ENCODE data around the gene RIN3. TPM values are rescaled to one million over a fixed set of nuclear protein-coding genes. Genes with fewer than 3 reads are reported as not detected.

Gene RIN3
- polyA plus RNA-seq, 1 donor, result 15.6 TPM

GRCh38 chr14:92472860-92473259 is 40.7 kb upstream of the RIN3 start:
- Histone ChIP-seq H3K27ac (ENCODE audit: low read length) (no peak overlapping the region), H3K4me1 (ENCODE audit: control insufficient read depth, insufficient read depth, low read length) (no peaks in the 10 kb centered on the region), H3K36me3 (ENCODE audit: control insufficient read depth, insufficient read depth, low read length) (no peaks in the 10 kb centered on the region), H3K4me3 (ENCODE audit: low read length) (no peak overlapping the region), H3K27me3 (ENCODE audit: control insufficient read depth, insufficient read depth, low read length) (no peaks in the 10 kb centered on the region), H3K9me3 (ENCODE audit: control insufficient read depth, low read depth, low read length) (no peaks in the 10 kb centered on the region)
- DNase-seq, result no peak
- no CpG with 5 or more reads among the region's 1 CpG for WGBS (ENCODE audit: insufficient coverage, low lambda C conversion rate)

- H3K9me3 ChIP-seq (ENCODE audit: control insufficient read depth, low read depth, low read length), result no peaks in the 10 kb centered on the region
- WGBS (ENCODE audit: insufficient coverage, low lambda C conversion rate), result 80% methylated on average over 1 of the region's 9 CpGs
- no peaks in the 10 kb centered on the region for H3K4me1 ChIP-seq (ENCODE audit: control insufficient read depth, insufficient read depth, low read length)
- H3K27ac ChIP-seq (ENCODE audit: low read length), result no peak overlapping the region
- DNase-seq, result no peak
- H3K27me3 ChIP-seq (ENCODE audit: control insufficient read depth, insufficient read depth, low read length), result no peaks in the 10 kb centered on the region
- H3K36me3 ChIP-seq (ENCODE audit: control insufficient read depth, insufficient read depth, low read length), result no peaks in the 10 kb centered on the region
- no peak overlapping the region for H3K4me3 ChIP-seq (ENCODE audit: low read length)
Observed at GRCh38 chr14:92473261-92473968, 40.2 kb upstream of the RIN3 start.

GRCh38 chr14:92473969-92474535 is 39.5 kb upstream of the RIN3 start:
- H3K4me1 ChIP-seq (ENCODE audit: control insufficient read depth, insufficient read depth, low read length), result no peaks in the 10 kb centered on the region
- no peak overlapping the region for H3K27ac ChIP-seq (ENCODE audit: low read length)
- DNase-seq, result no peak

GRCh38 chr14:92475037-92475436 is 38.5 kb upstream of the RIN3 start:
- Histone ChIP-seq H3K27ac (ENCODE audit: low read length) (no peak overlapping the region), H3K27me3 (ENCODE audit: control insufficient read depth, insufficient read depth, low read length) (no peaks in the 10 kb centered on the region), H3K4me3 (ENCODE audit: low read length) (no peak overlapping the region), H3K4me1 (ENCODE audit: control insufficient read depth, insufficient read depth, low read length) (no peaks in the 10 kb centered on the region), H3K36me3 (ENCODE audit: control insufficient read depth, insufficient read depth, low read length) (no peaks in the 10 kb centered on the region), H3K9me3 (ENCODE audit: control insufficient read depth, low read depth, low read length) (no peaks in the 10 kb centered on the region)
- no peak for DNase-seq
- no CpG with 5 or more reads among the region's 1 CpG for WGBS (ENCODE audit: insufficient coverage, low lambda C conversion rate)

More at GRCh38 chr14:92473969-92474535, 39.5 kb upstream of the RIN3 start:
- Histone ChIP-seq H3K36me3 (ENCODE audit: control insufficient read depth, insufficient read depth, low read length) (no peaks in the 10 kb centered on the region), H3K9me3 (ENCODE audit: control insufficient read depth, low read depth, low read length) (no peaks in the 10 kb centered on the region), H3K27me3 (ENCODE audit: control insufficient read depth, insufficient read depth, low read length) (no peaks in the 10 kb centered on the region), H3K4me3 (ENCODE audit: low read length) (no peak overlapping the region)
- WGBS (ENCODE audit: insufficient coverage, low lambda C conversion rate), result no CpG with 5 or more reads among the region's 3 CpGs

GRCh38 chr14:92475451-92476187 is 38.0 kb upstream of the RIN3 start:
- Histone ChIP-seq H3K36me3 (ENCODE audit: control insufficient read depth, insufficient read depth, low read length) (no peaks in the 10 kb centered on the region), H3K4me1 (ENCODE audit: control insufficient read depth, insufficient read depth, low read length) (no peaks in the 10 kb centered on the region), H3K27ac (ENCODE audit: low read length) (no peak overlapping the region), H3K27me3 (ENCODE audit: control insufficient read depth, insufficient read depth, low read length) (no peaks in the 10 kb centered on the region), H3K9me3 (ENCODE audit: control insufficient read depth, low read depth, low read length) (no peaks in the 10 kb centered on the region), H3K4me3 (ENCODE audit: low read length) (no peak overlapping the region)
- no peak for DNase-seq
- WGBS (ENCODE audit: insufficient coverage, low lambda C conversion rate), result 80% methylated on average over 2 of the region's 14 CpGs

GRCh38 chr14:92480856-92481255 is 32.7 kb upstream of the RIN3 start:
- no peak overlapping the region for H3K27ac ChIP-seq (ENCODE audit: low read length)
- H3K4me3 ChIP-seq (ENCODE audit: low read length), result no peak overlapping the region
- no peaks in the 10 kb centered on the region for H3K9me3 ChIP-seq (ENCODE audit: control insufficient read depth, low read depth, low read length)
- H3K4me1 ChIP-seq (ENCODE audit: control insufficient read depth, insufficient read depth, low read length), result no peaks in the 10 kb centered on the region
- no peak for DNase-seq
- WGBS (ENCODE audit: insufficient coverage, low lambda C conversion rate), result no CpG with 5 or more reads among the region's 3 CpGs
- H3K27me3 ChIP-seq (ENCODE audit: control insufficient read depth, insufficient read depth, low read length), result peaks cover 3% of the 10 kb centered on the region
- H3K36me3 ChIP-seq (ENCODE audit: control insufficient read depth, insufficient read depth, low read length), result no peaks in the 10 kb centered on the region

GRCh38 chr14:92481386-92481785 is 32.2 kb upstream of the RIN3 start:
- Histone ChIP-seq H3K27me3 (ENCODE audit: control insufficient read depth, insufficient read depth, low read length) (peaks cover 3% of the 10 kb centered on the region), H3K9me3 (ENCODE audit: control insufficient read depth, low read depth, low read length) (no peaks in the 10 kb centered on the region), H3K36me3 (ENCODE audit: control insufficient read depth, insufficient read depth, low read length) (no peaks in the 10 kb centered on the region), H3K4me3 (ENCODE audit: low read length) (no peak overlapping the region), H3K4me1 (ENCODE audit: control insufficient read depth, insufficient read depth, low read length) (no peaks in the 10 kb centered on the region), H3K27ac (ENCODE audit: low read length) (no peak overlapping the region)
- no peak for DNase-seq
- no CpG with 5 or more reads among the region's 1 CpG for WGBS (ENCODE audit: insufficient coverage, low lambda C conversion rate)

GRCh38 chr14:92481811-92482555 is 31.6 kb upstream of the RIN3 start:
- Histone ChIP-seq H3K9me3 (ENCODE audit: control insufficient read depth, low read depth, low read length) (no peaks in the 10 kb centered on the region), H3K27me3 (ENCODE audit: control insufficient read depth, insufficient read depth, low read length) (peaks cover 3% of the 10 kb centered on the region), H3K27ac (ENCODE audit: low read length) (no peak overlapping the region), H3K36me3 (ENCODE audit: control insufficient read depth, insufficient read depth, low read length) (no peaks in the 10 kb centered on the region), H3K4me3 (ENCODE audit: low read length) (no peak overlapping the region), H3K4me1 (ENCODE audit: control insufficient read depth, insufficient read depth, low read length) (no peaks in the 10 kb centered on the region)
- no CpG with 5 or more reads among the region's 1 CpG for WGBS (ENCODE audit: insufficient coverage, low lambda C conversion rate)
- DNase-seq, result no peak

- Histone ChIP-seq H3K27ac (ENCODE audit: low read length) (no peak overlapping the region), H3K4me1 (ENCODE audit: control insufficient read depth, insufficient read depth, low read length) (no peaks in the 10 kb centered on the region), H3K4me3 (ENCODE audit: low read length) (no peak overlapping the region), H3K27me3 (ENCODE audit: control insufficient read depth, insufficient read depth, low read length) (peaks cover 3% of the 10 kb centered on the region), H3K9me3 (ENCODE audit: control insufficient read depth, low read depth, low read length) (no peaks in the 10 kb centered on the region), H3K36me3 (ENCODE audit: control insufficient read depth, insufficient read depth, low read length) (no peaks in the 10 kb centered on the region)
- no peak for DNase-seq
- WGBS (ENCODE audit: insufficient coverage, low lambda C conversion rate), result no CpG with 5 or more reads among the region's 9 CpGs
Observed at GRCh38 chr14:92482621-92483319, 30.8 kb upstream of the RIN3 start.
